ENCODE data around the gene CCDC3. TPM values are rescaled to one million over a fixed set of nuclear protein-coding genes. Genes with fewer than 3 reads are reported as not detected.

Gene CCDC3
- total RNA-seq (2021) (2.8 and 3.0 TPM in 2 replicates), Bru-seq, nascent RNA (percentile 29 among the genes with signal in this experiment), BruChase-seq, experiment 1, labeled RNA remaining after a 2-hour chase (percentile 29 among the genes with signal in this experiment), BruChase-seq, experiment 2, labeled RNA remaining after a 6-hour chase (percentile 32 among the genes with signal in this experiment)
- long read RNA-seq, transcript CCDC3-201 (3 exons, 2,731 nt): major isoform, 8 of 9 reads
- long read RNA-seq, partial matches to known transcripts: 0 of 9 reads
- long read RNA-seq, other reads (novel, unspliced or antisense): 1 of 9 reads

- Histone ChIP-seq H3K9me3 (ENCODE audit: low read depth, low read length, poor library complexity, severe bottlenecking) (no peaks in the 10 kb centered on the region), H3K27ac (ENCODE audit: low read depth, low read length, poor library complexity, severe bottlenecking) (no peak within 1 kb of the TSS), H3K36me3 (ENCODE audit: insufficient read depth, low read length, poor library complexity, severe bottlenecking) (no peaks in the 10 kb centered on the region), H3K4me1 (ENCODE audit: insufficient read depth, low read length, poor library complexity, severe bottlenecking) (no peaks in the 10 kb centered on the region), H3K27me3 (replicated peaks; ENCODE audit: insufficient read depth, low read depth, low read length, poor library complexity) (peaks cover 3% of the 10 kb centered on the region), H3K4me3 (ENCODE audit: low read depth, low read length, poor library complexity, severe bottlenecking) (peak within 1 kb of the TSS; percentile 46)
- no peak for TF ChIP-seq EZH2 (IDR thresholded peaks at IDR 0.05; ENCODE audit: borderline replicate concordance, low read depth, low read length, poor library complexity, severe bottlenecking)
- TF ChIP-seq CTCF (conservative IDR thresholded peaks at IDR 0.05; ENCODE audit: low read depth, low read length): no peak
- POLR2A ChIA-PET (ENCODE audit: low non-redundant PET): no interaction called here
- no TSS peak for BruUV-seq (replicated peaks)
- CTCF ChIA-PET: no interaction called here
- peak; percentile 52 for DNase-seq (ENCODE audit: low spot score)
- intact Hi-C loops (cut with micrococcal nuclease; ENCODE audit: unreplicated experiment): no loop called here
Measured at GRCh38 chr10:13001041-13001886, at the start of gene CCDC3. Gene CCDC3 (minus strand): TSS chr10:13001713. CDS start chr10:13001570, 143 bp downstream.

GRCh38 chr10:13051126-13051694, 49.7 kb upstream of the CCDC3 start:
- ChIA-PET CTCF (no interaction called here), POLR2A (ENCODE audit: low non-redundant PET) (no interaction called here)
- no peaks in the 10 kb centered on the region for H3K27me3 ChIP-seq (replicated peaks; ENCODE audit: insufficient read depth, low read depth, low read length, poor library complexity)

More at GRCh38 chr10:13051126-13051694, 49.7 kb upstream of the CCDC3 start:
- Histone ChIP-seq H3K27ac (ENCODE audit: low read depth, low read length, poor library complexity, severe bottlenecking) (no peak overlapping the region), H3K36me3 (ENCODE audit: insufficient read depth, low read length, poor library complexity, severe bottlenecking) (no peaks in the 10 kb centered on the region), H3K4me3 (ENCODE audit: low read depth, low read length, poor library complexity, severe bottlenecking) (no peak overlapping the region), H3K4me1 (ENCODE audit: insufficient read depth, low read length, poor library complexity, severe bottlenecking) (no peaks in the 10 kb centered on the region), H3K9me3 (ENCODE audit: low read depth, low read length, poor library complexity, severe bottlenecking) (no peaks in the 10 kb centered on the region)
- DNase-seq (ENCODE audit: low spot score): no peak
- intact Hi-C loops (cut with micrococcal nuclease; ENCODE audit: unreplicated experiment): no loop called here
- TF ChIP-seq CTCF (conservative IDR thresholded peaks at IDR 0.05; ENCODE audit: low read depth, low read length) (no peak), EZH2 (IDR thresholded peaks at IDR 0.05; ENCODE audit: borderline replicate concordance, low read depth, low read length, poor library complexity, severe bottlenecking) (no peak)
- BruUV-seq (replicated peaks): no TSS peak
